Measurements from ENCODE around the gene IL3.
A peak's percentile ranks its signal among the peaks of the same experiment; 100 is the strongest.
"Not testable (repeated sequence)": the region's sequence is repeated elsewhere in the genome, so short reads cannot be mapped to it uniquely, and the experiment has no call there.

IL3 gene

DNA sequence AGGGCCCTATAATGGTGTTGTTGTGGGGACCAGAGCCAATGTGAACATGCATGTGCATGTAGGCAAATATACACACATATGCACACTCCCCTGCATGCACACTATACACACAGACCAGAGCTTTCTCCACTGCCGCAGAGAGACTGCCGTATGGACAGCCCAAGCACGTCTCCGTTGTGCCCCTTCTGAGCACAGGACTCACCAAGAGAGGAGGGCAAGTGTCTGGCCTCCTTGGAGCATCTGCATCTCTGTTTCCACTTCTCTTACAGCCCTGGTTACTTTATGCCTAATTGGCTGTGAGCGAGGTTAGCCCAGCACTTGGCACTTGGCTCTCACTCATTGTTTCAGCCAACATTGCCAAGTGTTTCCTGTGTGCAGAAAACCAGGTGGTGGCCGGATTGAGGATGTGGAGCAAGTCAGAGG, 43.5 kb downstream of the IL3 start:
- Mint-ChIP-seq H3K4me3 (peak overlapping the region; percentile 55 to 60), H3K27ac (peak overlapping the region; percentile 99), H3K4me1 (peaks cover 53 to 84% of the 10 kb centered on the region in 2 donors), H3K27me3 (no peaks in the 10 kb centered on the region), H3K9me3 (no peaks in the 10 kb centered on the region), H3K36me3 (no peaks in the 10 kb centered on the region)
- DNase-seq = peak; percentile 29
- peak; percentile 0 to 1 for ATAC-seq (replicated peaks)

- Mint-ChIP-seq H3K4me3 (no peak overlapping the region), H3K27me3 (no peaks in the 10 kb centered on the region), H3K27ac (peak overlapping the region; percentile 99), H3K36me3 (no peaks in the 10 kb centered on the region), H3K9me3 (no peaks in the 10 kb centered on the region), H3K4me1 (peaks cover 48 to 79% of the 10 kb centered on the region in 2 donors)
- DNase-seq (no peak), ATAC-seq (replicated peaks) (no peak)
Measured at GRCh38 chr5:132104556-132104955, 44.1 kb downstream of the IL3 start.

DNA sequence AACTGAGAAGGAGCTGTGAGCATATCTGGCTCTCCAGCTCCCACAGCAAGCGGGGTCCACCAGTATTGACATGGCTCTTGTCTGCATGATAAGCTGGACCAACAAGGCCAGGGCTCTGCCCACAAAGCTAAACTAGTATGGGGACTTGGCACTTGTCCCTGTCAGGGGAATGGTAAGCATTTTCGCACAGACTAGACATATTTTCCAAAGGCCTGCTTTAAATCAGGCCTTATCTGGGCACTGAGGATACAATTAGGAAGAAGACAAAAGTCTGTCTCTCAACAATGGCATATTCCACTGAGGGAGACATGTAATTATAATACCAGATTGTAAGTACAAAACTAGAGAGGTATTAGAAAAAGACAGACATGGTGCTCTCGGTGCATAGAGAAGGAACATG, 45.2 kb downstream of the IL3 start:
- no peaks in the 10 kb centered on the region for H3K27me3 Mint-ChIP-seq

GRCh38 chr5:132108495-132108894, 48.0 kb downstream of the IL3 start:
- H3K9me3 Mint-ChIP-seq; H3K27me3 Mint-ChIP-seq; H3K4me3 Mint-ChIP-seq; H3K27ac Mint-ChIP-seq; H3K36me3 Mint-ChIP-seq; DNase-seq; ATAC-seq (replicated peaks): not testable (repeated sequence)
- H3K4me1 Mint-ChIP-seq = peaks cover 34 to 61% of the 10 kb centered on the region in 2 donors

More for the DNA sequence above, 45.2 kb downstream of the IL3 start:
- DNase-seq (no peak), ATAC-seq (replicated peaks) (no peak)
- Mint-ChIP-seq H3K36me3 (no peaks in the 10 kb centered on the region), H3K4me3 (no peak overlapping the region), H3K4me1 (peaks cover 47 to 78% of the 10 kb centered on the region in 2 donors), H3K27ac (no peak overlapping the region), H3K9me3 (no peaks in the 10 kb centered on the region)

GRCh38 chr5:132108957-132109356, 48.5 kb downstream of the IL3 start:
- not testable (repeated sequence) for H3K9me3 Mint-ChIP-seq; H3K4me3 Mint-ChIP-seq; ATAC-seq (replicated peaks); H3K27me3 Mint-ChIP-seq; H3K36me3 Mint-ChIP-seq; H3K27ac Mint-ChIP-seq; DNase-seq
- peaks cover 33 to 60% of the 10 kb centered on the region in 2 donors for H3K4me1 Mint-ChIP-seq

DNA sequence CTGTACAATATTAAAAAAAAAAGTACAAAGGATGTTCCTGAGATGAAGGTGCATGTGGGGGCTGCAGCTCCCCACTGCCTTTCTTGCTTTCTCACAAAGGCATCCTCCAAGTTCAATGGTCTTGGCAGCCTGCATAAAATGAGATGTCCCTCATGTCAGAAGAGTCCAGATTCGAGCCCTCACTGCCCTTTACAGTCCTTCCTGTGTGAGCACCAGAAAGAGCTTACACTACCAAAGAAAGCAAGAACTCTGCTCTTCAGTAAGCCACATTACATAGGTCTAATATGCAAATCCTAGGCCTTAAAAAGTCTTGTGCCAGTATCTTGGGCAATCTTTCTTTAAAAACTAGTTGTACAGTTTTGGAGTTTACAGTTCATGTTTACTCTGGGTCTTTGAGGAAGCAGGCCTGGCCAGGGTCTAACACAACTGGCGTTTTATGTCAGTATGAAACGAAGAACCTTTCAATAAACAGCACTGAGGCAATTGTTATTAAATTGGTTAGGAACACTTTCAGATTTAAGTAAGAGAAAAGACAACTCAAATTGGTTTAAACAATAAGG, 49.1 kb downstream of the IL3 start:
- H3K36me3 Mint-ChIP-seq = peaks cover 5 to 7% of the 10 kb centered on the region in 2 donors
- H3K4me3 Mint-ChIP-seq = no peak overlapping the region
- H3K27me3 Mint-ChIP-seq = no peaks in the 10 kb centered on the region
- ATAC-seq (replicated peaks) (peak in 1 of 2 donors; percentile 41), DNase-seq (no peak)
- peaks cover 31 to 60% of the 10 kb centered on the region in 2 donors for H3K4me1 Mint-ChIP-seq
- H3K27ac Mint-ChIP-seq = no peak overlapping the region
- no peaks in the 10 kb centered on the region for H3K9me3 Mint-ChIP-seq

DNA sequence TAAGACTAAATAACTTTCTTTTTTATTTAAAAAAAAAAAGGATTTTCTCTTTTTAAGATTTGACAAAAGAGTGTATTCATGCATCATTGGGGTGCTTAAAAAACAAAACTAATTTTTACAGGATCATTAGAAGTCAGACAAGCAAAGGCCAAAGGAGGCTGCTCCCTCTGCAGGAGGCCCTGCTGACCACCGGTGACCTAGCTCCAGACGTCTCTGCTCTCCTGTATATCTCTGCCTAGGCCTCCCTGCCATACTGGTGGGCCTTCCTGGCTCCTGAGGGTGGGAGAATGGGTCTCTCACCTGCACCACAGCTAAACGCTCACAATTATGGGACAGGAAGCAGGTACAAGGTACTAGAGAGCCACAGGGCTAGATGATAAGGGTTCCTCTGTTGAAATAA, 49.7 kb downstream of the IL3 start:
- Mint-ChIP-seq H3K27ac (no peak overlapping the region), H3K36me3 (peaks cover 5 to 7% of the 10 kb centered on the region in 2 donors), H3K27me3 (no peaks in the 10 kb centered on the region), H3K4me3 (no peak overlapping the region), H3K4me1 (peaks cover 31 to 58% of the 10 kb centered on the region in 2 donors), H3K9me3 (no peaks in the 10 kb centered on the region)
- no peak for DNase-seq
- no peak for ATAC-seq (replicated peaks)

DNA sequence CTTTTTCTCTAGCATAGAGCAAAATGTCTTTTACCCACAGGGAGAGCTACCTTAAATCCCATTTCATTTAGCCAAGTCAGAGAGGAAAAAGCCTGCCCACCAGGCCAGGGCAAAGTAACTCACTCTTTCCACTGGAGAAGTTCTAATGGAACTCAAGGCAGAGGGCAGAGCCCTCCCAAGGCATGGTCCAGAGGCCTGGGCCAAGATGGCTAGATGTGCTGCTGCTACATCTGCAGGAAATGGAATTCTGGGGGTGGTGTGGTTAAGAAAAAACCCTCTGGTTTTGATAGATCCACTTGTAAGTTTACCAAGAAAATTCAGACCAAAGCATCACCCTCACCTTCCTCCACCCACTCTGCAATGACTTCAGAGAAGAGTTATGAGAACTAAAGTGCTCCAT, 50.5 kb downstream of the IL3 start:
- no peak overlapping the region for H3K4me3 Mint-ChIP-seq
- H3K27me3 Mint-ChIP-seq = no peaks in the 10 kb centered on the region
- ATAC-seq (replicated peaks) = no peak
- no peaks in the 10 kb centered on the region for H3K9me3 Mint-ChIP-seq
- H3K4me1 Mint-ChIP-seq = peaks cover 31 to 58% of the 10 kb centered on the region in 2 donors
- DNase-seq = no peak
- H3K27ac Mint-ChIP-seq = peak overlapping the region; percentile 52
- peaks cover 5 to 7% of the 10 kb centered on the region in 2 donors for H3K36me3 Mint-ChIP-seq

- Mint-ChIP-seq H3K4me1 (peaks cover 32 to 52% of the 10 kb centered on the region in 2 donors), H3K27me3 (no peaks in the 10 kb centered on the region)
Measured at GRCh38 chr5:132112111-132112510, 51.7 kb downstream of the IL3 start.

More at GRCh38 chr5:132112111-132112510, 51.7 kb downstream of the IL3 start:
- Mint-ChIP-seq H3K27ac (no peak overlapping the region), H3K36me3 (peaks cover 5 to 7% of the 10 kb centered on the region in 2 donors), H3K4me3 (no peak overlapping the region), H3K9me3 (no peaks in the 10 kb centered on the region)
- ATAC-seq (replicated peaks) (no peak), DNase-seq (no peak)

Data from stimulated activated naive B cell treated with anti-CD40 and anti-IgM and Interleukin-4, amounts not matched to agents 10 μg/mL and 1 μg/mL and 100 μg/mL, for 72 hours (primary cell).